OCI-LY1 (cell line): ENCODE data around the gene MYL3.
A peak's percentile ranks its signal among the peaks of the same experiment; 100 is the strongest.
"Not testable (repeated sequence)": the region's sequence is repeated elsewhere in the genome, so short reads cannot be mapped to it uniquely, and the experiment has no call there.

Experiments
- H2AFZ ChIP-seq: fragments of 200-600 bp; sonication (generic), shearing (Covaris generic); 2 replicates; pipeline ENCODE4 v1.6.0; 2014; ENCODE audit warnings: antibody characterized with exemption, mild to moderate bottlenecking, low read length
- H3F3A ChIP-seq: fragments of 200-600 bp; sonication (generic), shearing (Covaris generic); 2 replicates; pipeline ENCODE4 v1.6.0; 2014; ENCODE audit warnings: mild to moderate bottlenecking, antibody characterized with exemption, low read length, moderate library complexity; ENCODE audit not compliant: insufficient read depth
- H3K27ac ChIP-seq: fragments of 200-600 bp; sonication (generic); 2 replicates; pipeline ENCODE4 v1.5.1; 2014; ENCODE audit warnings: low read length, mixed run types, mild to moderate bottlenecking, low read depth; ENCODE audit not compliant: poor library complexity, severe bottlenecking
- H3K27me3 ChIP-seq: fragments of 200-600 bp; sonication (generic); 2 replicates; pipeline ENCODE4 v1.6.0; 2014; ENCODE audit warnings: antibody characterized with exemption, mild to moderate bottlenecking, low read length, moderate library complexity; ENCODE audit not compliant: insufficient read depth
- H3K36me3 ChIP-seq: fragments of 200-600 bp; sonication (generic); 2 replicates; pipeline ENCODE4 v1.6.1; 2014; ENCODE audit warnings: mild to moderate bottlenecking, antibody characterized with exemption, low read length, moderate library complexity, mixed read lengths; ENCODE audit not compliant: insufficient read depth
- H3K4me1 ChIP-seq: fragments of 200-600 bp; sonication (generic); 2 replicates; pipeline ENCODE4 v1.5.1; 2014; ENCODE audit warnings: mild to moderate bottlenecking, low read length, moderate library complexity; ENCODE audit not compliant: insufficient read depth, severe bottlenecking
- H3K4me2 ChIP-seq: fragments of 200-600 bp; sonication (generic), shearing (Covaris generic); 2 replicates; pipeline ENCODE4 v1.6.1; 2014; ENCODE audit warnings: low read length
- H3K4me3 ChIP-seq: fragments of 200-600 bp; sonication (generic); 2 replicates; pipeline ENCODE4 v1.5.1; 2014; ENCODE audit warnings: low read length, low read depth, mild to moderate bottlenecking, mixed read lengths; ENCODE audit not compliant: poor library complexity, severe bottlenecking
- H3K79me2 ChIP-seq: fragments of 200-600 bp; shearing (Covaris generic); 2 replicates; pipeline ENCODE4 v1.6.1; 2016; ENCODE audit warnings: mixed run types, low read length, mixed read lengths; ENCODE audit not compliant: insufficient read depth
- H3K9ac ChIP-seq: fragments of 200-600 bp; sonication (generic), shearing (Covaris generic); 2 replicates; pipeline ENCODE4 v1.6.1; 2014; ENCODE audit warnings: mild to moderate bottlenecking, low read length, mixed read lengths
- H3K9me2 ChIP-seq: fragments of 200-600 bp; sonication (generic), shearing (Covaris generic); 2 replicates; pipeline ENCODE4 v1.6.1; 2014; ENCODE audit warnings: low read depth, mild to moderate bottlenecking, low read length, mixed read lengths
- H3K9me3 ChIP-seq: fragments of 200-600 bp; shearing (Covaris generic); 2 replicates; pipeline ENCODE4 v1.6.1; 2014; ENCODE audit warnings: low read length, mixed read lengths
- H4K20me1 ChIP-seq: fragments of 200-600 bp; sonication (generic), shearing (Covaris generic); 2 replicates; pipeline ENCODE4 v1.6.0; 2016; ENCODE audit warnings: mild to moderate bottlenecking, low read length; ENCODE audit not compliant: insufficient read depth
- CTCF ChIP-seq: fragments of 200-600 bp; sonication (generic), shearing (Covaris generic); IDR thresholded peaks from 2 replicates; pipeline ENCODE4 v1.5.1; 2017; ENCODE audit warnings: mild to moderate bottlenecking, antibody characterized with exemption, low read length, moderate library complexity, mixed read lengths

Gene MYL3

GRCh38 chr3:46811615-46812236 lies 51.5 kb downstream of the MYL3 start:
- Histone ChIP-seq H3K4me3 (peak overlapping the region; percentile 34), H3K27me3 (0 out of 2 replicates have a peak, but pooled peaks cover 3% of the 10 kb centered on the region), H2AFZ (no peak overlapping the region), H3K9me2 (no peaks in the 10 kb centered on the region), H3K36me3 (no peaks in the 10 kb centered on the region), H3K27ac (no peak overlapping the region), H3F3A (no peaks in the 10 kb centered on the region), H3K4me2 (0 out of 2 replicates have a peak overlapping the region, but pooled peaks have one; percentile 62), H3K9ac (no peak overlapping the region), H3K79me2 (no peaks in the 10 kb centered on the region), H3K4me1 (no peaks in the 10 kb centered on the region), H4K20me1 (no peaks in the 10 kb centered on the region), H3K9me3 (no peaks in the 10 kb centered on the region)
- TF ChIP-seq CTCF = no peak

GRCh38 chr3:46808766-46809165 lies 54.5 kb downstream of the MYL3 start:
- H3K4me1 ChIP-seq, H3K4me3 ChIP-seq, H3K9me3 ChIP-seq, H2AFZ ChIP-seq, H3K9me2 ChIP-seq, H3F3A ChIP-seq, H4K20me1 ChIP-seq, H3K9ac ChIP-seq, H3K27ac ChIP-seq, H3K4me2 ChIP-seq, H3K79me2 ChIP-seq, H3K27me3 ChIP-seq, H3K36me3 ChIP-seq: not testable (repeated sequence)
